Endothelial cell of umbilical vein (primary cell): ENCODE data around the gene VPS54. TPM values are rescaled to one million over a fixed set of nuclear protein-coding genes. Genes with fewer than 3 reads are reported as not detected.

Experiments
- BruUV-seq: library from RNA; stranded (reverse); fragments of 400-500 nt; replicated peaks from 2 replicates; lab custom pipeline; 2021; lab: Mats Ljungman, UMichigan
- CTCF ChIA-PET: fragments of 300-600, 350-600 bp; sonication (Branson Sonifier 250); formaldehyde crosslinking; loops from one replicate; lab custom pipeline; 2021; ENCODE audit warnings: antibody characterized with exemption, inconsistent platforms; lab: Charles Lee
- POLR2A ChIA-PET: fragments of 300-600, 350-600 bp; sonication (Branson Sonifier 250); formaldehyde crosslinking; loops from one replicate; lab custom pipeline; 2021; ENCODE audit warnings: antibody characterized with exemption, inconsistent platforms; lab: Charles Lee
- DNase-seq: peaks from one replicate; pipeline ENCODE4 v3.0.0-alpha.2; 2011; ENCODE audit warnings: low read depth, low spot score
- FAIRE-seq: peaks from 2 replicates; lab custom pipeline; 2011; peaks lifted over from hg19 to GRCh38; lab: Jason Lieb, UNC
- H2AFZ ChIP-seq: 2 replicates; pipeline ENCODE4 v1.6.0; 2012; ENCODE audit warnings: low read depth, low read length, control low read depth, inconsistent platforms
- H3K27ac ChIP-seq: 2 replicates; pipeline ENCODE4 v1.5.1; 2011; ENCODE audit warnings: low read depth, mild to moderate bottlenecking, control low read depth, low read length, moderate library complexity; ENCODE audit not compliant: insufficient read depth
- H3K27me3 ChIP-seq, 2 experiments: 2 replicates each; pipeline versions ENCODE4 v1.6.0 to v1.6.1; 2011; ENCODE audit warnings: low read length in 2 of 2, mixed read lengths in 1 of 2; ENCODE audit not compliant: control insufficient read depth in 2 of 2, insufficient read depth in 2 of 2
- H3K36me3 ChIP-seq, 2 experiments: 2 replicates in 1 of 2; 3 replicates in 1 of 2; pipeline ENCODE4 v1.5.1; 2011; ENCODE audit warnings: low read length in 2 of 2, mild to moderate bottlenecking in 1 of 2, moderate library complexity in 1 of 2; ENCODE audit not compliant: control insufficient read depth in 2 of 2, insufficient read depth in 2 of 2; ENCODE audit errors: extremely low read depth in 1 of 2
- H3K4me1 ChIP-seq: 3 replicates; pipeline ENCODE4 v1.5.1; 2011; ENCODE audit warnings: mild to moderate bottlenecking, low read length; ENCODE audit not compliant: control insufficient read depth, insufficient read depth; ENCODE audit errors: extremely low read depth
- H3K4me2 ChIP-seq: 2 replicates; pipeline ENCODE4 v1.6.1; 2011; ENCODE audit warnings: low read length, control low read depth, mixed read lengths; ENCODE audit not compliant: insufficient read depth
- H3K4me3 ChIP-seq, 3 experiments: fragments of 200-600 bp in 1 of 3; sonication (generic), shearing (Covaris generic) in 1 of 3; replicated peaks in 1 of 3; 2 replicates each; pipeline ENCODE4 v1.5.1; 2011 to 2016; ENCODE audit warnings: control low read depth in 3 of 3, low read length in 3 of 3, mild to moderate bottlenecking in 2 of 3, inconsistent platforms in 1 of 3, low read depth in 1 of 3, moderate library complexity in 1 of 3; ENCODE audit not compliant: insufficient read depth in 1 of 3
- H3K79me2 ChIP-seq: 2 replicates; pipeline ENCODE4 v1.6.0; 2012; ENCODE audit warnings: low read length, inconsistent platforms; ENCODE audit not compliant: control insufficient read depth, insufficient read depth
- H3K9ac ChIP-seq: replicated peaks from 2 replicates; pipeline ENCODE3; 2011; ENCODE audit warnings: low read length, control low read depth; ENCODE audit not compliant: insufficient read depth; ENCODE audit errors: extremely low read depth
- H3K9me1 ChIP-seq: replicated peaks from 3 replicates; pipeline ENCODE4 v1.6.0; 2011; ENCODE audit warnings: mild to moderate bottlenecking, low read length; ENCODE audit not compliant: control insufficient read depth, insufficient read depth; ENCODE audit errors: extremely low read depth
- H3K9me3 ChIP-seq: replicated peaks from 2 replicates; pipeline ENCODE4 v1.5.1; 2012; ENCODE audit warnings: low read length, inconsistent platforms; ENCODE audit not compliant: control insufficient read depth, insufficient read depth
- H4K20me1 ChIP-seq: replicated peaks from 2 replicates; pipeline ENCODE3; 2011; ENCODE audit warnings: mild to moderate bottlenecking, low read length; ENCODE audit not compliant: control insufficient read depth, insufficient read depth; ENCODE audit errors: extremely low read depth
- GATA2 ChIP-seq: IDR thresholded peaks from 2 replicates; pipeline ENCODE4 v1.7.0; 2011; ENCODE audit warnings: low read depth, mild to moderate bottlenecking, moderate library complexity, mixed read lengths, low read length; ENCODE audit not compliant: insufficient read length, insufficient read depth
- MYC ChIP-seq: IDR thresholded peaks from one replicate; pipeline ENCODE4 v1.6.1; 2011; ENCODE audit warnings: mild to moderate bottlenecking, low read depth, low read length
- dilution Hi-C: fragments of 300-500 bp; cut with MboI; formaldehyde crosslinking; loops from one replicate; pipeline ENCODE4 v1.15.0; 2019; ENCODE audit warnings: low sequenced_read_pairs; ENCODE audit not compliant: extremely low pct_ligation_motif_present
- intact Hi-C: fragments of 100-400 bp; cut with micrococcal nuclease; formaldehyde crosslinking; loops from one replicate; pipeline ENCODE4 v1.10.0; 2022
- polyA plus RNA-seq, 4 experiments: library from polyadenylated mRNA; depleted of rRNA in 3 of 4; stranded (reverse) in 3 of 4; unstranded in 1 of 4; fragments of >200 nt; gene quantifications; 2 replicates each; pipeline versions ENCODE4 v1.2.1 to v1.2.3, GENCODE V29; 2011 to 2012; ENCODE audit warnings: missing spikeins in 1 of 4
- total RNA-seq: library from RNA; stranded (reverse); gene quantifications from 2 replicates; pipeline ENCODE4 v1.2.3, GENCODE V29; 2021
- TF ChIP-seq, protein P1 (sequence below), 2 donors: IDR thresholded peaks; 1 replicate in 1 of 2; 2 replicates in 1 of 2; pipeline ENCODE4 v1.5.1; 2011; ENCODE audit warnings: low read length in 2 of 2, mild to moderate bottlenecking in 2 of 2, moderate library complexity in 2 of 2, control low read depth in 1 of 2, inconsistent platforms in 1 of 2, low read depth in 1 of 2; ENCODE audit not compliant: insufficient read depth in 1 of 2; ENCODE audit errors: extremely low read depth in 1 of 2

VPS54 gene
- total and polyA plus RNA-seq, 2 donors (not counting 3 experiments of a cell fraction or from before 2014, with no cell fraction given): 6.3 to 17.7 TPM

DNA sequence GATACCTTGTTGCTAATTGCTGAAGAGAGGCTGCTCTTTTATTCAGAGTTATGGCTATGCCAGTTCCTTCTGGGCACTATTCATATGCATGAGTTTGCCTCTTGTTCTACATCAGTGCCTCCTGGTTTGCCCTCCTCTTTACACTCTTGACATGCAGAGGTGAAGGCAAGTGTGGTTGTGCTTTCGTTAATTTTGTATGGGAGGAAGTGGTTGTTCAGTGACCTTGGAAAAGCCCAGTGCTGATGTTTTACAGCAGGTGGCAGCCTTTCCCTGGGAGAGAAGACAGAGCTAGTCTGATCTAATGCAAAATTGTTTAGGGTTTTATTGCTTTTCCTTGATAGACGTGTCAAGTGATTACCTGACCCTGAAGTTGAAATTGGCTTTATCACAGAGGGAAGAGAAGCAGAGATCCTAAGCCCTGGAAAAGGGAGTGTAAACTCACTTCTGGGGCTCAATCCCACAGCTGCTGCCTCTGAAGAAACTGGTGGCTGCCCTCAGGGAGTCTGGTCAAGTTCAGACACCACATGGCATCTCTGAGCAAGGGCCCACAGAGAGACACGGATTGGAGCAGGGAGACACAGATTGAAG is 30.5 kb upstream of the VPS54 start:
- H3K9me1 ChIP-seq: no peaks in the 10 kb centered on the region
- no peaks in the 10 kb centered on the region for H3K79me2 ChIP-seq
- H3K9ac ChIP-seq: no peak overlapping the region
- TF ChIP-seq MYC: no peak
- TF ChIP-seq, protein P1, sequence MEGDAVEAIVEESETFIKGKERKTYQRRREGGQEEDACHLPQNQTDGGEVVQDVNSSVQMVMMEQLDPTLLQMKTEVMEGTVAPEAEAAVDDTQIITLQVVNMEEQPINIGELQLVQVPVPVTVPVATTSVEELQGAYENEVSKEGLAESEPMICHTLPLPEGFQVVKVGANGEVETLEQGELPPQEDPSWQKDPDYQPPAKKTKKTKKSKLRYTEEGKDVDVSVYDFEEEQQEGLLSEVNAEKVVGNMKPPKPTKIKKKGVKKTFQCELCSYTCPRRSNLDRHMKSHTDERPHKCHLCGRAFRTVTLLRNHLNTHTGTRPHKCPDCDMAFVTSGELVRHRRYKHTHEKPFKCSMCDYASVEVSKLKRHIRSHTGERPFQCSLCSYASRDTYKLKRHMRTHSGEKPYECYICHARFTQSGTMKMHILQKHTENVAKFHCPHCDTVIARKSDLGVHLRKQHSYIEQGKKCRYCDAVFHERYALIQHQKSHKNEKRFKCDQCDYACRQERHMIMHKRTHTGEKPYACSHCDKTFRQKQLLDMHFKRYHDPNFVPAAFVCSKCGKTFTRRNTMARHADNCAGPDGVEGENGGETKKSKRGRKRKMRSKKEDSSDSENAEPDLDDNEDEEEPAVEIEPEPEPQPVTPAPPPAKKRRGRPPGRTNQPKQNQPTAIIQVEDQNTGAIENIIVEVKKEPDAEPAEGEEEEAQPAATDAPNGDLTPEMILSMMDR (IDR thresholded peaks at IDR 0.05; ENCODE audit: extremely low read depth in 1 of 2, insufficient read depth in 1 of 2, low read depth in 1 of 2, low read length in 2 of 2): peak; percentile 73 to 83
- H3K36me3 ChIP-seq: no peaks in the 10 kb centered on the region
- no TSS peak for BruUV-seq
- H3K27ac ChIP-seq: no peak overlapping the region
- FAIRE-seq (peak; percentile 80), DNase-seq (peak; percentile 84)
- peak overlapping the region; percentile 46 for H2AFZ ChIP-seq
- dilution Hi-C loops (loop anchor here (25.0 kb wide), 1 partner anchor 263 kb away; no protein-coding TSS in a partner anchor), intact Hi-C loops (loop anchor here (1.0 to 10.0 kb wide), 8 partner anchors 63 to 823 kb away; partner anchors contain the start of gene AFTPH)
- ChIA-PET CTCF (interaction anchor here (0.6 to 9.7 kb wide), 52 partner anchors 9 to 839 kb away, joined by 3 to 388 read pairs (median 4); no protein-coding TSS in a partner anchor), POLR2A (interaction anchor here (0.9 to 1.2 kb wide), 2 partner anchors 15 to 281 kb away, joined by 3 to 4 read pairs; no protein-coding TSS in a partner anchor)
- no peak overlapping the region for H3K4me3 ChIP-seq
- H3K27me3 ChIP-seq: no peaks in the 10 kb centered on the region
- peaks cover 28% of the 10 kb centered on the region for H3K4me1 ChIP-seq
- no peak overlapping the region for H3K4me2 ChIP-seq
- no peaks in the 10 kb centered on the region for H4K20me1 ChIP-seq
- no peaks in the 10 kb centered on the region for H3K9me3 ChIP-seq

DNA sequence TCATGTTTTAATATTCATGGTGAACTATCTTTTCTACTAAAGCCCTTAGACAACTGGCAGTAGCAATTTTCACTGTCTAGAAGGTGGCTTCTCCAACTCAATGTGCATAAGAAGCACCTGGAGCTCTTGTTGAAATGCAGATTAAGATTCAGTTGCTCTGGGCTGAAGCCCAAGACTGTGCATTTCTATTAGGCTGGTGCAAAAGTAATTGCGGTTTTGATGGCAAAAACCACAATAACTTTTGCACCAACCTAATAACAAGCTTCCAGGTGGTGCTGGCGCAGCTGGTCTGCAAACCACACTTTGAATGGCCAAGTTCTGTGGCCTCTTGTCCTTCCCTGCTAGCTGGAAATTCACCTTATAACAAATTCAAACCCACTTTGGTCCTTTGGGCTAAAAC is 26.7 kb upstream of the VPS54 start:
- no peak overlapping the region for H2AFZ ChIP-seq
- no peaks in the 10 kb centered on the region for H3K9me3 ChIP-seq
- no peak overlapping the region for H3K27ac ChIP-seq
- ChIA-PET CTCF (interaction anchor here (0.7 to 9.7 kb wide), 3 partner anchors 87 to 577 kb away, joined by 3 to 388 read pairs (median 3); no protein-coding TSS in a partner anchor), POLR2A (no interaction called here)
- no peaks in the 10 kb centered on the region for H3K9me1 ChIP-seq
- H3K4me1 ChIP-seq: peaks cover 3% of the 10 kb centered on the region
- no peaks in the 10 kb centered on the region for H3K36me3 ChIP-seq
- no peak for DNase-seq
- intact Hi-C loops: loop anchor here (5.0 to 10.0 kb wide), 2 partner anchors 479 to 826 kb away; partner anchors contain the start of gene AFTPH
- dilution Hi-C loops: loop anchor here (25.0 kb wide), 1 partner anchor 266 kb away; no protein-coding TSS in a partner anchor
- H4K20me1 ChIP-seq: no peaks in the 10 kb centered on the region
- H3K9ac ChIP-seq: no peak overlapping the region
- no peaks in the 10 kb centered on the region for H3K27me3 ChIP-seq
- no peak overlapping the region for H3K4me3 ChIP-seq
- H3K79me2 ChIP-seq: no peaks in the 10 kb centered on the region
- no peak for TF ChIP-seq GATA2
- TF ChIP-seq MYC: no peak
- TF ChIP-seq, protein P1 (IDR thresholded peaks at IDR 0.05; ENCODE audit: extremely low read depth in 1 of 2, insufficient read depth in 1 of 2, low read depth in 1 of 2, low read length in 2 of 2): no peak
- no peak for FAIRE-seq
- no TSS peak for BruUV-seq
- H3K4me2 ChIP-seq: no peak overlapping the region
